Measurements from ENCODE around the gene CCDC92.
"Not testable (repeated sequence)": the region's sequence is repeated elsewhere in the genome, so short reads cannot be mapped to it uniquely, and the experiment has no call there.

DNA sequence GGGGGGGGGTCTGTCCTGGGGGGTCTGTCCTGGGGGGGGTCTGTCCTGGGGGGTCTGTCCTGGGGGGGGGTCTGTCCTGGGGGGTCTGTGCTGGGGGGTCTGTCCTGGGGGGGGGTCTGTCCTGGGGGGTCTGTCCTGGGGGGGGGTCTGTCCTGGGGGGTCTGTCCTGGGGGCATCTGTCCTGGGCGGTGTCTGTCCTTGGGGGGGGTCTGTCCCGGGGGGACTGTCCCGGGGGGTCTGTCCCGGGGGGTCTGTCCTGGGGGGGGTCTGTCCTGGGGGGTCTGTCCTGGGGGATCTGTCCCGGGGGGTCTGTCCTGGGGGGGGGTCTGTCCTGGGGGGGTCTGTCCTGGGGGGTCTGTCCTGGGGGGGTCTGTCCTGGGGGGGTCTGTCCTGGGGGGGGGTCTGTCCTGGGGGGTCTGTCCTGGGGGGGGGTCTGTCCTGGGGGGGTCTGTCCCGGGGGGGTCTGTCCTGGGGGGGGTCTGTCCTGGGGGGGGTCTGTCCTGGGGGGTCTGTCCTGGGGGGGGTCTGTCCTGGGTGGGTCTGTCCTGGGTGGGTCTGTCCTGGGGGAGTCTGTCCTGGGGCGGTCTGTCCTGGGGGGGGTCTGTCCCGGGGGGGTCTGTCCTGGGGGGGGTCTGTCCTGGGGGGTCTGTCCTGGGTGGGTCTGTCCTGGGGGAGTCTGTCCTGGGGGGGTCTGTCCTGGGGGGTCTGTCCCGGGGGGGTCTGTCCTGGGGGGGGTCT is 60.8 kb downstream of the CCDC92 start:
- TF ChIP-seq, protein P1, sequence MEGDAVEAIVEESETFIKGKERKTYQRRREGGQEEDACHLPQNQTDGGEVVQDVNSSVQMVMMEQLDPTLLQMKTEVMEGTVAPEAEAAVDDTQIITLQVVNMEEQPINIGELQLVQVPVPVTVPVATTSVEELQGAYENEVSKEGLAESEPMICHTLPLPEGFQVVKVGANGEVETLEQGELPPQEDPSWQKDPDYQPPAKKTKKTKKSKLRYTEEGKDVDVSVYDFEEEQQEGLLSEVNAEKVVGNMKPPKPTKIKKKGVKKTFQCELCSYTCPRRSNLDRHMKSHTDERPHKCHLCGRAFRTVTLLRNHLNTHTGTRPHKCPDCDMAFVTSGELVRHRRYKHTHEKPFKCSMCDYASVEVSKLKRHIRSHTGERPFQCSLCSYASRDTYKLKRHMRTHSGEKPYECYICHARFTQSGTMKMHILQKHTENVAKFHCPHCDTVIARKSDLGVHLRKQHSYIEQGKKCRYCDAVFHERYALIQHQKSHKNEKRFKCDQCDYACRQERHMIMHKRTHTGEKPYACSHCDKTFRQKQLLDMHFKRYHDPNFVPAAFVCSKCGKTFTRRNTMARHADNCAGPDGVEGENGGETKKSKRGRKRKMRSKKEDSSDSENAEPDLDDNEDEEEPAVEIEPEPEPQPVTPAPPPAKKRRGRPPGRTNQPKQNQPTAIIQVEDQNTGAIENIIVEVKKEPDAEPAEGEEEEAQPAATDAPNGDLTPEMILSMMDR (IDR thresholded peaks at IDR 0.05) = not testable (repeated sequence)
- TF ChIP-seq POLR2A (IDR thresholded peaks at IDR 0.05) = not testable (repeated sequence)

All from body of pancreas (tissue), 4 donors.